ENCODE data around the gene MAP7D2. TPM values are rescaled to one million over a fixed set of nuclear protein-coding genes. Genes with fewer than 3 reads are reported as not detected.
A peak's percentile ranks its signal among the peaks of the same experiment; 100 is the strongest.

Gene MAP7D2
- total RNA-seq, 1 experiment from 2014 or later = 0.19 TPM

- POLR2A ChIA-PET = interaction anchor here (0.8 to 1.6 kb wide), 8 partner anchors 10 to 54 kb away, joined by 3 to 9 read pairs (median 5); no protein-coding TSS in a partner anchor
- no peaks in the 10 kb centered on the region for H3K9me3 Mint-ChIP-seq (ENCODE audit: unreplicated experiment)
- peak; percentile 19 for DNase-seq (ENCODE audit: unreplicated experiment)
- peaks cover 11% of the 10 kb centered on the region for H3K4me1 Mint-ChIP-seq (ENCODE audit: insufficient read depth, unreplicated experiment)
- CTCF ChIA-PET = interaction anchor here (1.1 to 1.6 kb wide), 2 partner anchors 51 to 213 kb away, joined by 5 to 12 read pairs; no protein-coding TSS in a partner anchor
- peak overlapping the region; percentile 86 for H3K27ac Mint-ChIP-seq (ENCODE audit: low read depth, unreplicated experiment)
- H3K27me3 Mint-ChIP-seq (ENCODE audit: insufficient read depth, unreplicated experiment) = no peaks in the 10 kb centered on the region
- intact Hi-C loops (cut with micrococcal nuclease) = no loop called here
- H3K36me3 Mint-ChIP-seq (ENCODE audit: insufficient read depth, unreplicated experiment) = peaks cover 6% of the 10 kb centered on the region
- no peak overlapping the region for H3K4me3 Mint-ChIP-seq (ENCODE audit: unreplicated experiment)
- no peak for TF ChIP-seq CTCF (IDR thresholded peaks at IDR 0.05; ENCODE audit: unreplicated experiment)
- BruUV-seq (replicated peaks) = no TSS peak
Observed at GRCh38 chrX:20118065-20118824, 1.5 kb upstream of the MAP7D2 start.

GRCh38 chrX:20116087-20116576 is 575 bp downstream of the MAP7D2 start:
- intact Hi-C loops (cut with micrococcal nuclease) = no loop called here
- H3K27me3 Mint-ChIP-seq (ENCODE audit: insufficient read depth, unreplicated experiment) = no peaks in the 10 kb centered on the region

GRCh38 chrX:20112022-20112774 is 4.5 kb downstream of the MAP7D2 start:
- no TSS peak for BruUV-seq (replicated peaks)
- Mint-ChIP-seq H3K9me3 (ENCODE audit: unreplicated experiment) (no peaks in the 10 kb centered on the region), H3K4me1 (ENCODE audit: insufficient read depth, unreplicated experiment) (no peaks in the 10 kb centered on the region)

More at GRCh38 chrX:20116087-20116576, 575 bp downstream of the MAP7D2 start:
- no peak for TF ChIP-seq CTCF (IDR thresholded peaks at IDR 0.05; ENCODE audit: unreplicated experiment)
- H3K9me3 Mint-ChIP-seq (ENCODE audit: unreplicated experiment) = no peaks in the 10 kb centered on the region
- ChIA-PET POLR2A (no interaction called here), CTCF (no interaction called here)
- H3K36me3 Mint-ChIP-seq (ENCODE audit: insufficient read depth, unreplicated experiment) = no peaks in the 10 kb centered on the region
- DNase-seq (ENCODE audit: unreplicated experiment) = no peak
- peaks cover 11% of the 10 kb centered on the region for H3K4me1 Mint-ChIP-seq (ENCODE audit: insufficient read depth, unreplicated experiment)
- BruUV-seq (replicated peaks) = no TSS peak
- no peak overlapping the region for H3K4me3 Mint-ChIP-seq (ENCODE audit: unreplicated experiment)
- H3K27ac Mint-ChIP-seq (ENCODE audit: low read depth, unreplicated experiment) = no peak overlapping the region

More at GRCh38 chrX:20112022-20112774, 4.5 kb downstream of the MAP7D2 start:
- intact Hi-C loops (cut with micrococcal nuclease) = no loop called here
- Mint-ChIP-seq H3K4me3 (ENCODE audit: unreplicated experiment) (no peak overlapping the region), H3K27ac (ENCODE audit: low read depth, unreplicated experiment) (no peak overlapping the region), H3K36me3 (ENCODE audit: insufficient read depth, unreplicated experiment) (no peaks in the 10 kb centered on the region), H3K27me3 (ENCODE audit: insufficient read depth, unreplicated experiment) (no peaks in the 10 kb centered on the region)
- TF ChIP-seq CTCF (IDR thresholded peaks at IDR 0.05; ENCODE audit: unreplicated experiment) = no peak
- no peak for DNase-seq (ENCODE audit: unreplicated experiment)
- ChIA-PET POLR2A (no interaction called here), CTCF (no interaction called here)
